MG63 (cell line): Measurements from ENCODE around the gene LRCH4. TPM values are rescaled to one million over a fixed set of nuclear protein-coding genes. Genes with fewer than 3 reads are reported as not detected.
"Not testable (repeated sequence)": the region's sequence is repeated elsewhere in the genome, so short reads cannot be mapped to it uniquely, and the experiment has no call there.

ENCODE experiments used
- DNase-seq: peaks from one replicate; pipeline ENCODE4 v3.0.0-alpha.2; 2020
- H3K27me3 ChIP-seq: fragments of 250-450 bp; sonication (Bioruptor Pico); 2 replicates; pipeline ENCODE4 v1.5.1; 2020; ENCODE audit warnings: mild to moderate bottlenecking, moderate library complexity
- H3K36me3 ChIP-seq: fragments of 250-450 bp; sonication (Bioruptor Pico); 2 replicates; pipeline ENCODE4 v1.5.1; 2020; ENCODE audit warnings: mild to moderate bottlenecking, moderate library complexity
- H3K4me3 ChIP-seq: fragments of 250-450 bp; sonication (Bioruptor Pico); 2 replicates; pipeline ENCODE4 v1.5.1; 2020; ENCODE audit warnings: mild to moderate bottlenecking, moderate library complexity
- H3K9me3 ChIP-seq: fragments of 250-450 bp; sonication (Bioruptor Pico); 2 replicates; pipeline ENCODE4 v1.5.1; 2020; ENCODE audit warnings: mild to moderate bottlenecking, moderate library complexity
- total RNA-seq: library from RNA; depleted of rRNA; stranded (reverse); fragments of >200 nt; shearing (Covaris generic); gene quantifications from 2 replicates; pipeline ENCODE4 v1.2.3, GENCODE V29; 2014; ENCODE audit warnings: low replicate concordance

The LRCH4 gene
- total RNA-seq, 1 experiment from 2014 or later: 6.3 TPM

GRCh38 chr7:100565133-100565571 is 20.8 kb downstream of the LRCH4 start:
- no peaks in the 10 kb centered on the region for H3K9me3 ChIP-seq
- no peak for DNase-seq
- no peak overlapping the region for H3K4me3 ChIP-seq

GRCh38 chr7:100564405-100564804 is 21.5 kb downstream of the LRCH4 start:
- not testable (repeated sequence) for H3K4me3 ChIP-seq, DNase-seq, H3K27me3 ChIP-seq, H3K9me3 ChIP-seq, H3K36me3 ChIP-seq

More at GRCh38 chr7:100565133-100565571, 20.8 kb downstream of the LRCH4 start:
- Histone ChIP-seq H3K27me3 (no peaks in the 10 kb centered on the region), H3K36me3 (no peaks in the 10 kb centered on the region)

- peak; percentile 41 for DNase-seq
- H3K9me3 ChIP-seq: no peaks in the 10 kb centered on the region
- H3K4me3 ChIP-seq: no peak overlapping the region
- H3K36me3 ChIP-seq: no peaks in the 10 kb centered on the region
- H3K27me3 ChIP-seq: no peaks in the 10 kb centered on the region
Observed at GRCh38 chr7:100563809-100564400, 22.0 kb downstream of the LRCH4 start.

GRCh38 chr7:100563100-100563564 is 22.8 kb downstream of the LRCH4 start:
- no peak for DNase-seq
- Histone ChIP-seq H3K4me3 (no peak overlapping the region), H3K27me3 (no peaks in the 10 kb centered on the region), H3K9me3 (no peaks in the 10 kb centered on the region), H3K36me3 (no peaks in the 10 kb centered on the region)

GRCh38 chr7:100562195-100563099 is 23.5 kb downstream of the LRCH4 start:
- no peak overlapping the region for H3K4me3 ChIP-seq
- no peaks in the 10 kb centered on the region for H3K9me3 ChIP-seq
- no peaks in the 10 kb centered on the region for H3K27me3 ChIP-seq
- no peak for DNase-seq
- no peaks in the 10 kb centered on the region for H3K36me3 ChIP-seq

- Histone ChIP-seq H3K27me3 (no peaks in the 10 kb centered on the region), H3K36me3 (no peaks in the 10 kb centered on the region), H3K4me3 (no peak overlapping the region), H3K9me3 (no peaks in the 10 kb centered on the region)
- DNase-seq: no peak
Observed at GRCh38 chr7:100561491-100562194, 24.3 kb downstream of the LRCH4 start.

GRCh38 chr7:100559127-100559526 is 26.8 kb downstream of the LRCH4 start:
- Histone ChIP-seq H3K36me3 (no peaks in the 10 kb centered on the region), H3K9me3 (no peaks in the 10 kb centered on the region), H3K4me3 (no peak overlapping the region), H3K27me3 (no peaks in the 10 kb centered on the region)
- no peak for DNase-seq

GRCh38 chr7:100556541-100556940 is 29.4 kb downstream of the LRCH4 start:
- peak; percentile 33 for DNase-seq
- H3K36me3 ChIP-seq: no peaks in the 10 kb centered on the region
- H3K4me3 ChIP-seq: no peak overlapping the region
- H3K27me3 ChIP-seq: no peaks in the 10 kb centered on the region
- no peaks in the 10 kb centered on the region for H3K9me3 ChIP-seq

- no peak overlapping the region for H3K4me3 ChIP-seq
- H3K36me3 ChIP-seq: no peaks in the 10 kb centered on the region
- H3K9me3 ChIP-seq: no peaks in the 10 kb centered on the region
- DNase-seq: no peak
- H3K27me3 ChIP-seq: no peaks in the 10 kb centered on the region
Observed at GRCh38 chr7:100555701-100556100, 30.2 kb downstream of the LRCH4 start.

GRCh38 chr7:100553032-100553431 is 32.9 kb downstream of the LRCH4 start:
- H3K27me3 ChIP-seq: no peaks in the 10 kb centered on the region
- DNase-seq: no peak
- H3K9me3 ChIP-seq: no peaks in the 10 kb centered on the region
- H3K4me3 ChIP-seq: no peak overlapping the region
- no peaks in the 10 kb centered on the region; the same call in 1 of the 2 replicates for H3K36me3 ChIP-seq

GRCh38 chr7:100552532-100552931 is 33.4 kb downstream of the LRCH4 start:
- no peaks in the 10 kb centered on the region; the same call in 1 of the 2 replicates for H3K36me3 ChIP-seq
- no peaks in the 10 kb centered on the region for H3K9me3 ChIP-seq
- no peak for DNase-seq
- H3K27me3 ChIP-seq: no peaks in the 10 kb centered on the region
- no peak overlapping the region for H3K4me3 ChIP-seq

- DNase-seq, H3K4me3 ChIP-seq, H3K36me3 ChIP-seq, H3K9me3 ChIP-seq, H3K27me3 ChIP-seq: not testable (repeated sequence)
Observed at GRCh38 chr7:100548446-100548845, 37.5 kb downstream of the LRCH4 start.

GRCh38 chr7:100547872-100548271 is 38.1 kb downstream of the LRCH4 start:
- Histone ChIP-seq H3K27me3 (no peaks in the 10 kb centered on the region), H3K4me3 (no peak overlapping the region), H3K9me3 (no peaks in the 10 kb centered on the region), H3K36me3 (no peaks in the 10 kb centered on the region; the same call in 1 of the 2 replicates)
- no peak for DNase-seq

GRCh38 chr7:100546926-100547800 is 38.8 kb downstream of the LRCH4 start:
- Histone ChIP-seq H3K4me3 (no peak overlapping the region), H3K27me3 (no peaks in the 10 kb centered on the region), H3K9me3 (no peaks in the 10 kb centered on the region), H3K36me3 (no peaks in the 10 kb centered on the region; the same call in 1 of the 2 replicates)
- no peak for DNase-seq

- H3K27me3 ChIP-seq: no peaks in the 10 kb centered on the region
- H3K9me3 ChIP-seq: no peaks in the 10 kb centered on the region
- no peaks in the 10 kb centered on the region; the same call in 1 of the 2 replicates for H3K36me3 ChIP-seq
- H3K4me3 ChIP-seq: no peak overlapping the region
- no peak for DNase-seq
Observed at GRCh38 chr7:100546129-100546925, 39.6 kb downstream of the LRCH4 start.
